Measurements from ENCODE around the gene GLIS2.
A peak's percentile ranks its signal among the peaks of the same experiment; 100 is the strongest.

GLIS2 gene

DNA sequence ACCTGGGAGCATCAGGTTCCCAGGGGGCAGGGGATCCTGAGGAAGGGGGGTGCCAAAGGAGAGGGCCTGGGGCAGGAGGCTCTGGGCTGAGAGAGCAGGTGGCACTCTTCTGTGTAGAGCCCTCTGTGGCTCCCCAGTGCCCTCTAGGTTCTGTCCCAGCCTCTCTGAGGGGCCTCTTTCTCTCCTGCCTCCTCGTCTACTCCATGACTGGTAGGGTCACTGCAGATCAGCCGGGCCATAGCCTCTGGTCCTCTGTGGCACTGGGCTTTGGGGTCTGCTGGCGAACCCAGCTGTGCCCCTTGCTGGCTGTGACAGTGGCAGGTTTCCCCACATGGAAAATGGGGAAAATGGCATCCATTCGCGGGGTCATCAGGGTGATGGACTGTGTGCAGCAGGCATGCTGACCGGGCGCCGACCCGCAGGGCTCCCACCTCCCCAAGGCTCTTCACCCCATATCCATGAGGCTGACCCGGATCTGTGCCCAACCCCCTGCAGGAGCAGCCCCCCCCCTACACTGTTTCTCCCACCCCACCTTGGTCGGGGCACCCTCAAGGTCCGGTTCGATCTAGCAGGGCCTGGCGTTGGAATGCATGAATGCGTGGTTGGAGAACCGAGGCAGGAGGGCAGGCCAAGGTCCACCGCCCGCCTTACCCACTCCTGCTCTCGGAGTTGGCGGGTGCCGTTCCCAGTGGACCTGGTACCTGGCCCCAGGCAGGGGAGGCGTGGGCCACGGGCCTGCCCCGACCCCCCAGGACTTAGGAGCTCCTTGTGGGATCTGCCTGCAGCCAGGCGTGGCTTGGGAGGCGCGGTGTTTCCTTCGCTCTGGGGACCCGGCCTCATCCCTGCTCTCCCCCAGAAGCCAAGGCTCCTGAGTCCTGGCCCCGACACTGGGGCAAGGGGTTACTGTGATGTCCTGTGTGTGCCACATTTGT, 6.5 kb downstream of the GLIS2 start:
- TF ChIP-seq, protein P1, sequence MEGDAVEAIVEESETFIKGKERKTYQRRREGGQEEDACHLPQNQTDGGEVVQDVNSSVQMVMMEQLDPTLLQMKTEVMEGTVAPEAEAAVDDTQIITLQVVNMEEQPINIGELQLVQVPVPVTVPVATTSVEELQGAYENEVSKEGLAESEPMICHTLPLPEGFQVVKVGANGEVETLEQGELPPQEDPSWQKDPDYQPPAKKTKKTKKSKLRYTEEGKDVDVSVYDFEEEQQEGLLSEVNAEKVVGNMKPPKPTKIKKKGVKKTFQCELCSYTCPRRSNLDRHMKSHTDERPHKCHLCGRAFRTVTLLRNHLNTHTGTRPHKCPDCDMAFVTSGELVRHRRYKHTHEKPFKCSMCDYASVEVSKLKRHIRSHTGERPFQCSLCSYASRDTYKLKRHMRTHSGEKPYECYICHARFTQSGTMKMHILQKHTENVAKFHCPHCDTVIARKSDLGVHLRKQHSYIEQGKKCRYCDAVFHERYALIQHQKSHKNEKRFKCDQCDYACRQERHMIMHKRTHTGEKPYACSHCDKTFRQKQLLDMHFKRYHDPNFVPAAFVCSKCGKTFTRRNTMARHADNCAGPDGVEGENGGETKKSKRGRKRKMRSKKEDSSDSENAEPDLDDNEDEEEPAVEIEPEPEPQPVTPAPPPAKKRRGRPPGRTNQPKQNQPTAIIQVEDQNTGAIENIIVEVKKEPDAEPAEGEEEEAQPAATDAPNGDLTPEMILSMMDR (IDR thresholded peaks at IDR 0.05; ENCODE audit: borderline replicate concordance, control extremely low read depth, extremely low read depth, insufficient read depth, missing control alignments), result no peak
- no peak for DNase-seq (ENCODE audit: low spot score)
- in situ Hi-C loops (cut with MboI; ENCODE audit: low sequenced_read_pairs, unreplicated experiment), result no loop called here

DNA sequence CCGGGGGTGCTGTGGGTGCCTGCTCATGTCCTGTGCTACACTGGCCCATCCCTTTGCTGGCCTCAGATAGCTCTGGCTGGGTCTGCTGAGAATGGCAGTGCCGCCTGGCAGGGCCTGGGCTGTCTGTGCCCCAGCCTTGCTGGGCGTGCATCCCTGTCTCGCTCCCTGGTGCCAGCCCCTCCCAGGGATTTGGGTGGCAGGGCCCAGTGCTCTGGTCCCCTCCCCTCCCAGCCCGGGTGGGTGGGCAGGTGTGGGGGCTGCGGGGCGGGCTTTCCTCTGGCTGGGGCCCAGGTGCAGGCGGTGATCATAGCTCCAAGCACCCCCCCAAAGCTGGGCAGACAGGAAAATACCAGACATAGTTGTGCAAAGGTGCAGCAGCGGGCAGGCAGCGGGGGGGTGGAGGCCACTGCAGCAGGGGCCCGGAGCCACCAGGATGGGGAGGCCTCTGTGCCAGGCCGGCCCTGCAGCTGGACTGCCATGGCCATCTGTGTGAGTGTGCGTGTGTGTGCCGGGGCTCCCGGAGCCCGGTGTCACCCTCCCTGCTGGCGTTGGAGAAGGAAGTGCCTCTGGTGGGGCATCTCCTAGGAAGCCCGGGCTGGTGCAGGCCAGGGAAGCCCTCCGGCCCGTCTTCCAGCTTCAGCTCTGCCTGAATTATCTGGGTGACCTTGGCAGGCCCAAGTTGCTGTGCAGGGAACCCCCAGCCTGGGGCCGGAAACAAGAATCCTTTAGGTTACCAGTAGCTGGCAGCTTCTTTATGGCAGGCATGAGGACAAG, 7.4 kb downstream of the GLIS2 start:
- DNase-seq (ENCODE audit: low spot score), result no peak
- TF ChIP-seq, protein P1 (IDR thresholded peaks at IDR 0.05; ENCODE audit: borderline replicate concordance, control extremely low read depth, extremely low read depth, insufficient read depth, missing control alignments), result no peak
- in situ Hi-C loops (cut with MboI; ENCODE audit: low sequenced_read_pairs, unreplicated experiment), result no loop called here

- no peak for DNase-seq (ENCODE audit: low spot score)
- in situ Hi-C loops (cut with MboI; ENCODE audit: low sequenced_read_pairs, unreplicated experiment), result no loop called here
These were observed 8.1 kb downstream of the GLIS2 start for GRCh38 chr16:4323845-4324488.

DNA sequence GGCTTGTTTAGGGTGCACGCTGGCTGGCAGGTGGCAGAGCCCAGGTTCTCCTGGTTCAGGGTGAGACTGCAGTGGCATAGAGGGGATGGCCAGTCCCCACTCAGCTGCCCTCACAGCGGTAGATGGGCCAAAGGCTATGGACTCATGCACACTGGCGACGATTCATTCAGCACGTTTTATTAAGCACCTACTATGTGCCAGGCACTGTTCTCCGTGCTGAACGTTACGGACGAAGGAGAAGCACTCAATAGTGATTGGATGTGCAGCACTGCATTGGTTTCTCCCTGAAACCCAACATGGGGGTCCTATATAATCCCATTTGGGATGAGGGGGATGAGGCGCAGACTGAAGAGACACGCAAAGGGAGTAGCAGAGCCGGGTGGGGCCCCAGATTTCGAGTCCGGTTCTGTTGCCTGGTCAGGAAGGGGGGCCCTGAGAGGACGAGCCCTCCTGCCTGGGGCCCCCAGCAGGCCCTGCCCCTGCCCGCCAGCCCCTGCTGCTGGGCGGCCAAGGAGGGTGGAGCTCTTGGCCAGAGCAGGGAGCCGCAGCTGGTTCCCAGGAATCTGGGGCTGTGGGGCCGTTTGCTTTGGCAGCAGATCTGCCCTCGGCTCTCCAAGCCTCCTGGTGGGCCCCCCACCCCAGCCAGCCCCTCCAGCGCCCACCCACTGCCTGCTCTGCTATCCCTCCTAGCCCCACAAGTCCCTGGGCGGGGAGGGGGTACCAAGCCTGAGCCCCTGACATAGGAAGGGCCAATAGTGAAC, 8.8 kb downstream of the GLIS2 start:
- in situ Hi-C loops (cut with MboI; ENCODE audit: low sequenced_read_pairs, unreplicated experiment), result no loop called here
- DNase-seq (ENCODE audit: low spot score), result no peak
- TF ChIP-seq, protein P1 (IDR thresholded peaks at IDR 0.05; ENCODE audit: borderline replicate concordance, control extremely low read depth, extremely low read depth, insufficient read depth, missing control alignments), result no peak

More at GRCh38 chr16:4323845-4324488, 8.1 kb downstream of the GLIS2 start:
- TF ChIP-seq, protein P1 (IDR thresholded peaks at IDR 0.05; ENCODE audit: borderline replicate concordance, control extremely low read depth, extremely low read depth, insufficient read depth, missing control alignments), result no peak

DNA sequence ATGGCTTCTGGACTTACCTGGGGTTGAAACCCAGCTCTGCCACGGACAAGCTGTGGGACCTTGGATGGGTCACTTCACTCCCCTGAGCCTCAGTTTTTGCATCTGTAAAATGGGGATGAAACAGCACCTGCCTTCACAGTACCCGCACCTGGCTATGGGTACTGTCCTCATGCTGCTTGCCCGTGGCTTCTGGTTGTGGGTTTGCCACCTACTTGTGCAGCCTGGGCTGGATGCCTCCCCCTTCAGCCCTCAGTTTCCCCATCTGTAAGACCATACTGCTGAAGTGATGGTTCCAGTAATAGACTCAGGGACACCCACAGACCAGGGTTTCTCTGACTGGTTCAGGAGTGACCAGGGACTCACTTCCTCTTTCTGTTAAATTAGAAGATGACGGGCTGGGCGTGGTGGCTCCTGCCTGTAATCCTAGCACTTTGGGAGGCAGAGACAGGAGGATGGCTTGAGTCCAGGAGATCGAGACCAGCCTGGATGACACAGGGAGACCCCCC, 9.4 kb downstream of the GLIS2 start:
- TF ChIP-seq, protein P1 (IDR thresholded peaks at IDR 0.05; ENCODE audit: borderline replicate concordance, control extremely low read depth, extremely low read depth, insufficient read depth, missing control alignments), result no peak
- in situ Hi-C loops (cut with MboI; ENCODE audit: low sequenced_read_pairs, unreplicated experiment), result no loop called here
- DNase-seq (ENCODE audit: low spot score), result peak; percentile 80

Measured in GM13976 (cell line).